ENCODE data around the gene FAM219A.
"Not testable (repeated sequence)": the region's sequence is repeated elsewhere in the genome, so short reads cannot be mapped to it uniquely, and the experiment has no call there.

Gene FAM219A

GRCh38 chr9:34482746-34483145 lies 24.4 kb upstream of the FAM219A start:
- DNase-seq = not testable (repeated sequence)

- DNase-seq = not testable (repeated sequence)
These were observed 23.2 kb upstream of the FAM219A start for GRCh38 chr9:34481620-34482019.

- no peak for DNase-seq
These were observed 21.1 kb upstream of the FAM219A start for GRCh38 chr9:34479431-34479866.

- no peak for DNase-seq
These were observed 19.2 kb upstream of the FAM219A start for GRCh38 chr9:34477541-34477940.

- DNase-seq = no peak
These were observed 16.7 kb upstream of the FAM219A start for GRCh38 chr9:34475097-34475496.

GRCh38 chr9:34465468-34465867 lies 7.1 kb upstream of the FAM219A start:
- no peak for DNase-seq

- DNase-seq = no peak
These were observed 6.2 kb upstream of the FAM219A start for GRCh38 chr9:34464571-34464970.

GRCh38 chr9:34463901-34464232 lies 5.5 kb upstream of the FAM219A start:
- DNase-seq = no peak

GRCh38 chr9:34463098-34463900 lies 4.9 kb upstream of the FAM219A start:
- DNase-seq = no peak

GRCh38 chr9:34459941-34460340 lies 1.6 kb upstream of the FAM219A start:
- DNase-seq = no peak

- DNase-seq = no peak
These were observed 986 bp upstream of the FAM219A start for GRCh38 chr9:34459356-34459755.

- no peak for DNase-seq
These were observed 580 bp upstream of the FAM219A start for GRCh38 chr9:34458959-34459340.

- DNase-seq = no peak
These were observed 931 bp downstream of the FAM219A start for GRCh38 chr9:34457266-34458012.

GRCh38 chr9:34456746-34457145 lies 1.6 kb downstream of the FAM219A start:
- DNase-seq = no peak

GRCh38 chr9:34456151-34456550 lies 2.2 kb downstream of the FAM219A start:
- no peak for DNase-seq

- no peak for DNase-seq
These were observed 3.8 kb downstream of the FAM219A start for GRCh38 chr9:34454571-34455065.

- DNase-seq = no peak
These were observed 5.8 kb downstream of the FAM219A start for GRCh38 chr9:34452568-34452967.

GRCh38 chr9:34451545-34451944 lies 6.8 kb downstream of the FAM219A start:
- DNase-seq = no peak

- DNase-seq = no peak
These were observed 7.2 kb downstream of the FAM219A start for GRCh38 chr9:34451135-34451534.

- DNase-seq = no peak
These were observed 7.7 kb downstream of the FAM219A start for GRCh38 chr9:34450644-34451043.

GRCh38 chr9:34446951-34447350 lies 11.4 kb downstream of the FAM219A start:
- no peak for DNase-seq

GRCh38 chr9:34446468-34446891 lies 11.9 kb downstream of the FAM219A start:
- DNase-seq = no peak

- DNase-seq = no peak
These were observed 14.4 kb downstream of the FAM219A start for GRCh38 chr9:34443976-34444375.

GRCh38 chr9:34443533-34443932 lies 14.8 kb downstream of the FAM219A start:
- DNase-seq = no peak
